Coronary artery (tissue), 2 donors: Measurements from ENCODE around the gene CD44.

ENCODE experiments used
- DNase-seq: peaks from one replicate; pipeline ENCODE4 v3.0.0-alpha.2; 2017; ENCODE audit warnings: low spot score
- H3K27ac ChIP-seq, 2 donors: fragments of 200-600 bp; sonication (generic); one replicate each; pipeline ENCODE4 v1.5.1; 2016 to 2019
- H3K4me3 ChIP-seq: fragments of 200-600 bp; sonication (generic); 2 replicates; pipeline ENCODE4 v1.5.1; 2016; ENCODE audit warnings: mild to moderate bottlenecking, moderate library complexity
- TF ChIP-seq, protein P1 (sequence below): fragments of 200-600 bp; sonication (generic); IDR thresholded peaks from one replicate; pipeline ENCODE4 v1.5.1; 2019; ENCODE audit warnings: antibody characterized with exemption

Gene CD44

DNA sequence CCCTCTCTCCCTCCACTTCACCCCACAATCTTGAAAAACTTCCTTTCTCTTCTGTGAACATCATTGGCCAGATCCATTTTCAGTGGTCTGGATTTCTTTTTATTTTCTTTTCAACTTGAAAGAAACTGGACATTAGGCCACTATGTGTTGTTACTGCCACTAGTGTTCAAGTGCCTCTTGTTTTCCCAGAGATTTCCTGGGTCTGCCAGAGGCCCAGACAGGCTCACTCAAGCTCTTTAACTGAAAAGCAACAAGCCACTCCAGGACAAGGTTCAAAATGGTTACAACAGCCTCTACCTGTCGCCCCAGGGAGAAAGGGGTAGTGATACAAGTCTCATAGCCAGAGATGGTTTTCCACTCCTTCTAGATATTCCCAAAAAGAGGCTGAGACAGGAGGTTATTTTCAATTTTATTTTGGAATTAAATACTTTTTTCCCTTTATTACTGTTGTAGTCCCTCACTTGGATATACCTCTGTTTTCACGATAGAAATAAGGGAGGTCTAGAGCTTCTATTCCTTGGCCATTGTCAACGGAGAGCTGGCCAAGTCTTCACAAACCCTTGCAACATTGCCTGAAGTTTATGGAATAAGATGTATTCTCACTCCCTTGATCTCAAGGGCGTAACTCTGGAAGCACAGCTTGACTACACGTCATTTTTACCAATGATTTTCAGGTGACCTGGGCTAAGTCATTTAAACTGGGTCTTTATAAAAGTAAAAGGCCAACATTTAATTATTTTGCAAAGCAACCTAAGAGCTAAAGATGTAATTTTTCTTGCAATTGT, 92.3 kb downstream of the CD44 start:
- DNase-seq, result no peak
- TF ChIP-seq, protein P1, sequence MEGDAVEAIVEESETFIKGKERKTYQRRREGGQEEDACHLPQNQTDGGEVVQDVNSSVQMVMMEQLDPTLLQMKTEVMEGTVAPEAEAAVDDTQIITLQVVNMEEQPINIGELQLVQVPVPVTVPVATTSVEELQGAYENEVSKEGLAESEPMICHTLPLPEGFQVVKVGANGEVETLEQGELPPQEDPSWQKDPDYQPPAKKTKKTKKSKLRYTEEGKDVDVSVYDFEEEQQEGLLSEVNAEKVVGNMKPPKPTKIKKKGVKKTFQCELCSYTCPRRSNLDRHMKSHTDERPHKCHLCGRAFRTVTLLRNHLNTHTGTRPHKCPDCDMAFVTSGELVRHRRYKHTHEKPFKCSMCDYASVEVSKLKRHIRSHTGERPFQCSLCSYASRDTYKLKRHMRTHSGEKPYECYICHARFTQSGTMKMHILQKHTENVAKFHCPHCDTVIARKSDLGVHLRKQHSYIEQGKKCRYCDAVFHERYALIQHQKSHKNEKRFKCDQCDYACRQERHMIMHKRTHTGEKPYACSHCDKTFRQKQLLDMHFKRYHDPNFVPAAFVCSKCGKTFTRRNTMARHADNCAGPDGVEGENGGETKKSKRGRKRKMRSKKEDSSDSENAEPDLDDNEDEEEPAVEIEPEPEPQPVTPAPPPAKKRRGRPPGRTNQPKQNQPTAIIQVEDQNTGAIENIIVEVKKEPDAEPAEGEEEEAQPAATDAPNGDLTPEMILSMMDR, result no peak
- no peak overlapping the region for H3K27ac ChIP-seq
- H3K4me3 ChIP-seq, result no peak overlapping the region

DNA sequence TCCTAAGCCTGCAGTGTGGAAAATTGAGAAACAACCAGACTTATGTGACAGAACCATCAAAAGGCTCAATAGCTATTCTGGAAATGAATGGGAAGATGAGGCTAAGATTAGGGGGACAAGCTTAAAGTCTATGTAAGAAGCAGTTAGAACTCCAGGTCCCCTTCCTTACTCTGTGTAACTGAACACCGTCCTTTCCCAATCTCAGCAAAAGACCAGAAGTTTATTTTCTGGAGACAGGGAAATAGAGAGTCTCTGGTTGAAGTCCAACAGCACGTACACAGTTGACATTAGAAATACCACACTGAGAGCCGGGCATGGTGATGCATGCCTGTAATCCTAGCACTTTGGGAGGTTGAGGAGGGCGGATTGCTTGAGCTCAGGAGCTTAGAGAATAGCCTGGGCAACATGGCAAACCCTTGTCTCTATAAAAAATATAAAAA, 93.9 kb downstream of the CD44 start:
- TF ChIP-seq, protein P1, result no peak
- Histone ChIP-seq H3K27ac (no peak overlapping the region), H3K4me3 (no peak overlapping the region)
- no peak for DNase-seq

DNA sequence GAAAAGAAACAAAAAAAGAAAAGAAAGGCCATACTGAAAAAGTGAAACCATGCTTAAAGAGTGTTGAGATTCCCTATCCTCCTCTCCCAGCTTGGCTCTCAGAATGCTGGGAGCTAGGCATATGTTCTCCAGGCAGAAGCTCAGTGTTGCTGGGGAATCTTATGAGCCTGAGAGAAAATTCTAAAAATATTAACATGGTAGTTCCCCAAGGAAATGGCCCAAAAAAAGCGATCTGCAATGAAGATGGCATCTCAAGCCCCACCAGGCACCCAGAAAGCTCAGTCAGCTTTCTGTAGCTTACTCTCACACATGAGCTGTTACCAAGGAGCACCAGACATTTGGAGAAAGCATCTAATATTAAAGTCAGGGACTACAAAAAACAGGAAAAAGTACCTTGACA, 94.5 kb downstream of the CD44 start:
- TF ChIP-seq, protein P1, result no peak
- Histone ChIP-seq H3K4me3 (no peak overlapping the region), H3K27ac (no peak overlapping the region)
- DNase-seq, result no peak

DNA sequence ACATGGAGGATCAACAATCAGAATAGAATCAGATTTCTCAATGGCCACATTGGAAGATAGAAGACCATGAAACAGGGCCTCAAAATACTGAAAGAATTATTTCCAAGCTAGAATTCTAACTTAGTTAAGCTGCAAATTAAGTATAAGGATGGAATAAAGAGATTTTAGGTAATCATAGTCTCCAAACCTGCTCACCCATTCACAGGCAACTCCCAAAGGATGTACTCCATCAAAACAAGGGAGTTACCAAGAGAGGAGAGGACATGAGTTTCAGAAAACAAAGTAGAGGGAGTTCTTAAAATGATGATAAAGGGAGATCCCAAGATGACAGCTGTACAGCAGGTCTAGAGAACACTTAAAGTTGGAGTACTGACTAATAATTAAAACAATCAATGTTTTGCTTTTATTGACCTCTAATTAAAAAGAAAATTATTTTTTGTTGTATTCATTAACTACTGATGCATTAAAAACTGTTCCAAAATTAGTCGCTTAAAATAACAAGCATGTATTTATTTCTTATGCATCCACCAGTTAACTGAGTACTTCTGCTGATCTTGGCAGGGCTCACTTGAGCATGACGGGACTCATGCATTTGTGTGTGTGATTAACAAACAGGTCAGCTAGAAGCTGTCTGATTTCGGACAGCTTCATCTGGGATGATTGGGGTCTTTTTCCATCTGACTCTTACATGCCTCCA, 95.6 kb downstream of the CD44 start:
- TF ChIP-seq, protein P1, result no peak
- no peak for DNase-seq
- Histone ChIP-seq H3K27ac (no peak overlapping the region), H3K4me3 (no peak overlapping the region)

DNA sequence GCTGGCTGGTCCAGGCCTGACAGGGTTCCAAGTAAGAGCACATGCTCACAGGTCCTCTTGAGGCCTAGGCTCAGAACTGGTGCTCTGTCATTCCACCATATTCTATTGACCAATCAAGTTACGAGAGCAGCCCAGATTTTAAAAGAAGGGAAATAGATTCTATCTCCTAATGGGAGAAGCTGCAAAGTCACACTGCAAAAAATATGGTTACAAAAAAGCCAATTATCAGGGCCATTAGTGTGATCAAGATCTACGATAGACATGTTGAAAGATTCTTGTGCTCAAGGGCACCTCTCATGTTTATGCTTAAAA, 96.1 kb downstream of the CD44 start:
- Histone ChIP-seq H3K27ac (no peak overlapping the region), H3K4me3 (no peak overlapping the region)
- DNase-seq, result no peak
- TF ChIP-seq, protein P1, result no peak

DNA sequence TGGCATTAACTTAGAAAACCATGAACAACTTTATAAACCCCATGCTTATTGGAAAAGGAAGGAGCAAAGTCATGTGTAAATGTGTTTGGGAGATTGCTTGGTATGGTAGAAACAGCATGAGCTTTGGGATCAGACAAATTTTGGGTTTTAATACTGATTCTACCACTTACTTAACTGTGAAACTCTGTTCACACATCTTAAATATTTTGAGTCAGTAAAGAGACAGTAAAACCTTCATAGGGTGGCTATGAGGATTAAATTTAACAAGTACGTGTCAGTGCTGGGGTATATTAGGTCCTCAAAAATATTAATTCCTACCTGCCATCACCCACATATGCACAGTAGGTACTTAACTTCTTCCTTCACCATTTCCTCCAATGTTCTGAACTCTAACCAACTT, 96.5 kb downstream of the CD44 start:
- no peak for DNase-seq
- TF ChIP-seq, protein P1, result no peak
- Histone ChIP-seq H3K27ac (no peak overlapping the region), H3K4me3 (no peak overlapping the region)
